CD14-positive monocyte (primary cell): Measurements from ENCODE around the gene ITPR2. TPM values are rescaled to one million over a fixed set of nuclear protein-coding genes. Genes with fewer than 3 reads are reported as not detected.

Experiments
- DNase-seq, 3 donors: peaks; one replicate each; pipeline ENCODE4 v3.0.0-alpha.2; 2011 to 2022
- H2AFZ ChIP-seq: 2 replicates; pipeline ENCODE4 v1.6.0; 2012; ENCODE audit warnings: mild to moderate bottlenecking, low read depth, low read length, inconsistent platforms; ENCODE audit not compliant: insufficient read depth, poor library complexity, severe bottlenecking
- H3K27ac ChIP-seq, 2 donors: 1 replicate in 1 of 2; 2 replicates in 1 of 2; pipeline ENCODE4 v1.5.1; 2012 to 2013; ENCODE audit warnings: low read length in 2 of 2, control low read depth in 1 of 2, inconsistent platforms in 1 of 2, low read depth in 1 of 2, mild to moderate bottlenecking in 1 of 2
- H3K27me3 ChIP-seq, 2 donors: one replicate each; pipeline versions ENCODE4 v1.6.0 to v1.6.1; 2011 to 2013; ENCODE audit warnings: low read length in 2 of 2; ENCODE audit not compliant: control insufficient read depth in 2 of 2, insufficient read depth in 2 of 2
- H3K36me3 ChIP-seq, 2 donors: replicated peaks in 1 of 2; 1 replicate in 1 of 2; 2 replicates in 1 of 2; pipeline versions ENCODE4 v1.5.1 to v1.6.1; 2012 to 2013; ENCODE audit warnings: low read length in 2 of 2, control low read depth in 1 of 2, inconsistent platforms in 1 of 2, mild to moderate bottlenecking in 1 of 2; ENCODE audit not compliant: insufficient read depth in 2 of 2, control insufficient read depth in 1 of 2
- H3K4me1 ChIP-seq, 2 donors: 1 replicate in 1 of 2; 2 replicates in 1 of 2; pipeline versions ENCODE4 v1.5.1 to v1.6.1; 2012 to 2013; ENCODE audit warnings: low read length in 2 of 2, control low read depth in 1 of 2, inconsistent platforms in 1 of 2, mild to moderate bottlenecking in 1 of 2, moderate library complexity in 1 of 2; ENCODE audit not compliant: insufficient read depth in 2 of 2, control insufficient read depth in 1 of 2
- H3K4me2 ChIP-seq: replicated peaks from 2 replicates; pipeline ENCODE3; 2012; ENCODE audit warnings: low read length, moderate library complexity, mild to moderate bottlenecking; ENCODE audit not compliant: poor library complexity, severe bottlenecking; ENCODE audit errors: extremely low read depth
- H3K4me3 ChIP-seq, 3 experiments: fragments of 200-600 bp in 1 of 3; sonication (generic) in 1 of 3; replicated peaks in 1 of 3; 1 replicate in 2 of 3; 2 replicates in 1 of 3; pipeline ENCODE4 v1.5.1; 2011 to 2013; ENCODE audit warnings: low read length in 3 of 3, mild to moderate bottlenecking in 3 of 3, control low read depth in 2 of 3, low read depth in 2 of 3, inconsistent platforms in 1 of 3, moderate library complexity in 1 of 3
- H3K79me2 ChIP-seq: 2 replicates; pipeline ENCODE4 v1.6.0; 2012; ENCODE audit warnings: mild to moderate bottlenecking, control low read depth, inconsistent platforms, low read length, moderate library complexity; ENCODE audit not compliant: insufficient read depth
- H3K9ac ChIP-seq: 2 replicates; pipeline ENCODE4 v1.6.0; 2017; ENCODE audit warnings: low read length, mild to moderate bottlenecking; ENCODE audit not compliant: insufficient read depth, poor library complexity, severe bottlenecking
- H3K9me3 ChIP-seq, 2 donors: replicated peaks in 1 of 2; 1 replicate in 1 of 2; 2 replicates in 1 of 2; pipeline versions ENCODE4 v1.5.1 to v1.6.1; 2012 to 2013; ENCODE audit warnings: low read length in 2 of 2, control low read depth in 1 of 2; ENCODE audit not compliant: control insufficient read depth in 1 of 2, insufficient read depth in 1 of 2
- H4K20me1 ChIP-seq: 2 replicates; pipeline ENCODE4 v1.6.0; 2012; ENCODE audit warnings: mild to moderate bottlenecking, low read length, control low read depth, moderate library complexity; ENCODE audit not compliant: insufficient read depth
- H3K27ac Mint-ChIP-seq, 7 donors: one replicate each; pipeline ENCODE4 v1.8.0; 2020; ENCODE audit warnings: mild to moderate bottlenecking in 7 of 7, mixed read lengths in 7 of 7, moderate library complexity in 6 of 7, inconsistent platforms in 2 of 7
- H3K27me3 Mint-ChIP-seq, 3 donors: one replicate each; pipeline ENCODE4 v1.8.0; 2021 to 2022; ENCODE audit warnings: low read depth in 3 of 3, mild to moderate bottlenecking in 3 of 3, mixed read lengths in 3 of 3, moderate library complexity in 3 of 3, inconsistent platforms in 1 of 3
- H3K36me3 Mint-ChIP-seq, 2 donors: one replicate each; pipeline ENCODE4 v1.8.0; 2020; ENCODE audit warnings: mixed read lengths in 2 of 2, inconsistent platforms in 1 of 2, mild to moderate bottlenecking in 1 of 2
- H3K4me1 Mint-ChIP-seq: one replicate; pipeline ENCODE4 v1.8.0; 2020; ENCODE audit warnings: mild to moderate bottlenecking, mixed read lengths
- H3K4me3 Mint-ChIP-seq, 2 donors: one replicate each; pipeline ENCODE4 v1.8.0; 2020; ENCODE audit warnings: mild to moderate bottlenecking in 2 of 2, mixed read lengths in 2 of 2, moderate library complexity in 1 of 2
- H3K9me3 Mint-ChIP-seq, 7 donors: one replicate each; pipeline ENCODE4 v1.8.0; 2020 to 2022; ENCODE audit warnings: mixed read lengths in 7 of 7, mild to moderate bottlenecking in 6 of 7, moderate library complexity in 6 of 7, inconsistent platforms in 2 of 7
- WGBS: methylation state at CpG from one replicate; pipeline ENCODE4 v1.1.5; 2013; ENCODE audit warnings: missing lambda C conversion rate; ENCODE audit not compliant: insufficient coverage; 5-methylcytosine and 5-hydroxymethylcytosine counted together
- intact Hi-C, 2 donors: fragments of 100-400 bp; cut with micrococcal nuclease; formaldehyde crosslinking; loops; one replicate each; pipeline versions ENCODE4 v1.15.0 to v1.15.1; 2023
- polyA plus RNA-seq, 3 donors: library from polyadenylated mRNA; depleted of rRNA in 1 of 3; unstranded in 2 of 3; stranded (reverse) in 1 of 3; fragments of 300-500 nt in 2 of 3; fragments of >200 nt in 1 of 3; fragmentation: Illumina TruSeq in 2 of 3; gene quantifications; 1 replicate in 2 of 3; 2 replicates in 1 of 3; pipeline ENCODE4 v1.2.3, GENCODE V29; 2012 to 2021
- TF ChIP-seq, protein P1 (sequence below): fragments of 200-600 bp; IDR thresholded peaks from one replicate; pipeline ENCODE4 v1.8.0; 2022; ENCODE audit warnings: antibody characterized with exemption, mild to moderate bottlenecking

The ITPR2 gene
- polyA plus RNA-seq, 3 donors: 2.7 to 6.4 (median 5.7) TPM

DNA sequence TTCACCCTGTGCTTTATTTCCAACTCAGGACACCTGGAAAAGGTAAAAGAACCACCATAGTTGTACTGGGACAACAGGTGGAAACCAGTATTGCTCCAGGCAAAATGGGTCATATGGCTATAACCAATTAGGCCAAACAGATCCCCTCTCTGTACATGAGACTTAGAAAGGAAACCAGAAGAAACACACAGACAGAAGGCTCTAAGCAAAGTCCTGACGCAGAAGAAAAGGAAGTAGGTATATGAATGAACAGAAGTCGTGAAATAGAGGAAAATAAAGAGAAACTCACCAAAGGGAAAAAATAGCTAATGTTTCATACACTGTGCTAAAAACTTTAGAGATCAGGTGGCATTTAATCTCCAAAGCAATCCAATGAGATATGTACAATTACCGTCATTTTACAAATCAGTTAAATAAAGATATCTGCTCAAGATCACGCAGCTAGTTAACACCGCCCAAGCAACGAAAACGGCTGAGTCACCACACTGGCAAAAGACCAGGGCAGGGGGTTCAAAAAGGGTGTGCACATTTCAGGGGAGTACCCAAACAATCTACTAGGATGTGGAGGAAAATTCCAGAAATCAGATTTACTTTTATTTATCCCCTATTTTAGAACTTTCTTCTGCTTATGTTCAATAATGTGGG, 82.3 kb downstream of the ITPR2 start:
- H4K20me1 ChIP-seq: peaks cover 71% of the 10 kb centered on the region
- DNase-seq: peak in 2 of 3 donors; percentile 5 to 28
- peaks cover 0 to 6% (median 2%) of the 10 kb centered on the region in 7 donors for H3K9me3 Mint-ChIP-seq
- no peaks in the 10 kb centered on the region for H3K36me3 Mint-ChIP-seq
- no peaks in the 10 kb centered on the region for H3K27me3 Mint-ChIP-seq
- peaks cover 0 to 11% of the 10 kb centered on the region in 2 donors for H3K9me3 ChIP-seq
- peak overlapping the region in 6 of 7 donors; percentile 2 to 76 (median 58) for H3K27ac Mint-ChIP-seq
- peak overlapping the region in 2 of 3 experiments; percentile 32 to 59 for H3K4me3 ChIP-seq
- H3K4me1 Mint-ChIP-seq: peaks cover 37% of the 10 kb centered on the region
- intact Hi-C loops: no loop called here
- H3K27ac ChIP-seq: peak overlapping the region in 1 of 2 donors; percentile 40
- H3K27me3 ChIP-seq: no peaks in the 10 kb centered on the region
- H3K9ac ChIP-seq: no peak overlapping the region
- peak overlapping the region; percentile 57 for H3K4me2 ChIP-seq
- no peaks in the 10 kb centered on the region for H3K79me2 ChIP-seq
- H3K4me1 ChIP-seq: peaks cover 13 to 31% of the 10 kb centered on the region in 2 donors
- TF ChIP-seq, protein P1, sequence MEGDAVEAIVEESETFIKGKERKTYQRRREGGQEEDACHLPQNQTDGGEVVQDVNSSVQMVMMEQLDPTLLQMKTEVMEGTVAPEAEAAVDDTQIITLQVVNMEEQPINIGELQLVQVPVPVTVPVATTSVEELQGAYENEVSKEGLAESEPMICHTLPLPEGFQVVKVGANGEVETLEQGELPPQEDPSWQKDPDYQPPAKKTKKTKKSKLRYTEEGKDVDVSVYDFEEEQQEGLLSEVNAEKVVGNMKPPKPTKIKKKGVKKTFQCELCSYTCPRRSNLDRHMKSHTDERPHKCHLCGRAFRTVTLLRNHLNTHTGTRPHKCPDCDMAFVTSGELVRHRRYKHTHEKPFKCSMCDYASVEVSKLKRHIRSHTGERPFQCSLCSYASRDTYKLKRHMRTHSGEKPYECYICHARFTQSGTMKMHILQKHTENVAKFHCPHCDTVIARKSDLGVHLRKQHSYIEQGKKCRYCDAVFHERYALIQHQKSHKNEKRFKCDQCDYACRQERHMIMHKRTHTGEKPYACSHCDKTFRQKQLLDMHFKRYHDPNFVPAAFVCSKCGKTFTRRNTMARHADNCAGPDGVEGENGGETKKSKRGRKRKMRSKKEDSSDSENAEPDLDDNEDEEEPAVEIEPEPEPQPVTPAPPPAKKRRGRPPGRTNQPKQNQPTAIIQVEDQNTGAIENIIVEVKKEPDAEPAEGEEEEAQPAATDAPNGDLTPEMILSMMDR: no peak
- no peaks in the 10 kb centered on the region for H3K36me3 ChIP-seq
- no CpG with 5 or more reads among the region's 7 CpGs for WGBS
- H3K4me3 Mint-ChIP-seq: peak overlapping the region; percentile 47 to 88
- H2AFZ ChIP-seq: no peak overlapping the region

DNA sequence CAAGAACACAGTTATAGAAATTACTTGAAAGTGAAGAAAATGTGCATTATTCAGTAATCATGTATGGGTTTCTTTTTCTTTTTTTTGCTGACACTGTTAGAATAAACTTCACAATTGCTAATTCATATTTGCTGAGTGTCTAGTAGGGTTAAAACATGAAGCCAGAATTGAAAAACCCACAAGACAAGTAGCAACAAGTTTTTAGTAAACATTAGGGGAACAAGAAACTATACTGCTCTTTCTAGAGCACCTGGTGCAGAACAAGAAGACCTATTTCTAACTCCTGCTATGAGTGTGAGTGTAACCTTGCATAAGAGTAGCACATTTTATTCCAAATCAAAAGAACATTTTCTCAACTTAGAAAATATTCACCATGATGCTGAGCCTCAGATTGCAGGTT, 83.2 kb downstream of the ITPR2 start:
- Histone ChIP-seq H3K27ac (no peak overlapping the region), H3K9me3 (peaks cover 0 to 2% of the 10 kb centered on the region in 2 donors), H3K4me3 (no peak overlapping the region), H3K4me1 (peaks cover 13 to 31% of the 10 kb centered on the region in 2 donors), H3K27me3 (no peaks in the 10 kb centered on the region), H3K36me3 (no peaks in the 10 kb centered on the region), H2AFZ (no peak overlapping the region), H3K79me2 (no peaks in the 10 kb centered on the region), H3K4me2 (no peak overlapping the region), H4K20me1 (peaks cover 77% of the 10 kb centered on the region), H3K9ac (no peak overlapping the region)
- intact Hi-C loops: no loop called here
- Mint-ChIP-seq H3K27ac (no peak overlapping the region), H3K4me3 (no peak overlapping the region), H3K9me3 (peaks cover 0 to 2% (median 0%) of the 10 kb centered on the region in 7 donors), H3K4me1 (peaks cover 37% of the 10 kb centered on the region), H3K36me3 (no peaks in the 10 kb centered on the region), H3K27me3 (no peaks in the 10 kb centered on the region)
- no peak for DNase-seq
- TF ChIP-seq, protein P1: no peak
